ENCODE measurements around the gene SBF1.
"Not testable (repeated sequence)": the region's sequence is repeated elsewhere in the genome, so short reads cannot be mapped to it uniquely, and the experiment has no call there.

The SBF1 gene

GRCh38 chr22:50444663-50445062, 30.2 kb downstream of the SBF1 start:
- DNase-seq, result no peak

- no peak for DNase-seq
These were observed 30.8 kb downstream of the SBF1 start for GRCh38 chr22:50443801-50444625.

GRCh38 chr22:50443197-50443596, 31.6 kb downstream of the SBF1 start:
- no peak for DNase-seq

- no peak for DNase-seq
These were observed 33.3 kb downstream of the SBF1 start for GRCh38 chr22:50441428-50441993.

- DNase-seq, result no peak
These were observed 34.1 kb downstream of the SBF1 start for GRCh38 chr22:50440544-50441249.

- no peak for DNase-seq
These were observed 34.9 kb downstream of the SBF1 start for GRCh38 chr22:50439871-50440331.

GRCh38 chr22:50439314-50439870, 35.4 kb downstream of the SBF1 start:
- DNase-seq, result no peak

GRCh38 chr22:50438305-50439275, 36.2 kb downstream of the SBF1 start:
- DNase-seq, result no peak

- no peak for DNase-seq
These were observed 37.1 kb downstream of the SBF1 start for GRCh38 chr22:50437511-50438304.

GRCh38 chr22:50436841-50437341, 37.9 kb downstream of the SBF1 start:
- DNase-seq, result no peak

- DNase-seq, result no peak
These were observed 38.6 kb downstream of the SBF1 start for GRCh38 chr22:50436015-50436830.

- DNase-seq, result no peak
These were observed 39.4 kb downstream of the SBF1 start for GRCh38 chr22:50435291-50436014.

- no peak for DNase-seq
These were observed 40.0 kb downstream of the SBF1 start for GRCh38 chr22:50434849-50435248.

- not testable (repeated sequence) for DNase-seq
These were observed 41.8 kb downstream of the SBF1 start for GRCh38 chr22:50432877-50433510.

GRCh38 chr22:50432131-50432876, 42.5 kb downstream of the SBF1 start:
- DNase-seq, result no peak

GRCh38 chr22:50425179-50425916, 49.5 kb downstream of the SBF1 start:
- DNase-seq, result no peak

- no peak for DNase-seq
These were observed 50.9 kb downstream of the SBF1 start for GRCh38 chr22:50423956-50424355.

All from NCI-H2171 (cell line).